ENCODE data around the gene PRMT6. TPM values are rescaled to one million over a fixed set of nuclear protein-coding genes. Genes with fewer than 3 reads are reported as not detected.

PRMT6 gene
- total and polyA plus RNA-seq, 2 of the 4 experiments (the other 2 are of a cell fraction) = 12.5 to 15.4 TPM

DNA sequence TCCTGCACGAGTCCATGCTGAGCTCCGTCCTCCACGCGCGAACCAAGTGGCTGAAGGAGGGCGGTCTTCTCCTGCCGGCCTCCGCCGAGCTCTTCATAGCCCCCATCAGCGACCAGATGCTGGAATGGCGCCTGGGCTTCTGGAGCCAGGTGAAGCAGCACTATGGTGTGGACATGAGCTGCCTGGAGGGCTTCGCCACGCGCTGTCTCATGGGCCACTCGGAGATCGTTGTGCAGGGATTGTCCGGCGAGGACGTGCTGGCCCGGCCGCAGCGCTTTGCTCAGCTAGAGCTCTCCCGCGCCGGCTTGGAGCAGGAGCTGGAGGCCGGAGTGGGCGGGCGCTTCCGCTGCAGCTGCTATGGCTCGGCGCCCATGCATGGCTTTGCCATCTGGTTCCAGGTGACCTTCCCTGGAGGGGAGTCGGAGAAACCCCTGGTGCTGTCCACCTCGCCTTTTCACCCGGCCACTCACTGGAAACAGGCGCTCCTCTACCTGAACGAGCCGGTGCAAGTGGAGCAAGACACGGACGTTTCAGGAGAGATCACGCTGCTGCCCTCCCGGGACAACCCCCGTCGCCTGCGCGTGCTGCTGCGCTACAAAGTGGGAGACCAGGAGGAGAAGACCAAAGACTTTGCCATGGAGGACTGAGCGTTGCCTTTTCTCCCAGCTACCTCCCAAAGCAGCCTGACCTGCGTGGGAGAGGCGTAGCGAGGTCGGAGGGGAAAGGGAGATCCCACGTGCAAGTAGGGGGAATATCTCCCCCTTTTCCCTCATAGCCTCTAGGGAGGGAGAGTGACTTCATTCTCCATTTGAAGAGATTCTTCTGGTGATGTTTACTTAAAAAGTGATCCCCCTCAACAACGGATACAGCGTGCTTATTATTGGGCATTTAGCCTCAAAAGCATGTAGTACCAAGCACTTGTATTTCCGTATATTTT is 991 bp downstream of the PRMT6 start:
- Histone ChIP-seq H2AFZ (replicated peaks; ENCODE audit: low read length, poor library complexity) (peak overlapping the region; percentile 91), H3K56ac (ENCODE audit: extremely low read depth, insufficient read depth, low read length) (no peak overlapping the region), H3K27ac (ENCODE audit: insufficient read depth, low read length) (peak overlapping the region; percentile 76), H2BK20ac (ENCODE audit: low read depth, low read length) (no peak overlapping the region), H4K91ac (ENCODE audit: insufficient read depth, low read depth, low read length) (no peak overlapping the region), H3K9ac (ENCODE audit: low read depth, low read length) (peak overlapping the region; percentile 80), H2BK15ac (ENCODE audit: low read depth, low read length) (no peak overlapping the region), H2BK5ac (ENCODE audit: low read depth, low read length, poor library complexity, severe bottlenecking) (peak overlapping the region; percentile 18), H3K18ac (ENCODE audit: low read depth, low read length) (no peak overlapping the region), H3K9me1 (ENCODE audit: insufficient read depth, low read length) (no peaks in the 10 kb centered on the region), H3K27me3 (ENCODE audit: control insufficient read depth, insufficient read depth, low read length) (no peaks in the 10 kb centered on the region), H2AK9ac (replicated peaks; ENCODE audit: low read depth, low read length, poor library complexity) (peak overlapping the region; percentile 87), H4K8ac (ENCODE audit: low read depth in 2 of 2, low read length in 2 of 2) (peak overlapping the region; percentile 91 to 92; a peak in 3 of 4 replicates), H2BK120ac (ENCODE audit: low read depth, low read length) (no peak overlapping the region), H3K4me2 (ENCODE audit: low read depth, low read length) (peak overlapping the region; percentile 90), H4K20me1 (ENCODE audit: insufficient read depth, low read length) (no peaks in the 10 kb centered on the region), H3K9me3 (ENCODE audit: control insufficient read depth, insufficient read depth, low read length) (no peaks in the 10 kb centered on the region), H3K4me3 (ENCODE audit: insufficient read depth, low read depth, low read length) (peak overlapping the region; percentile 81), H3K36me3 (ENCODE audit: control insufficient read depth, insufficient read depth, low read length) (peaks cover 2% of the 10 kb centered on the region; the same call in 1 of the 2 replicates), H4K5ac (ENCODE audit: low read depth, low read length) (no peak overlapping the region; the same call in 1 of the 2 replicates), H2AK5ac (ENCODE audit: low read depth, low read length) (no peak overlapping the region), H3K4ac (ENCODE audit: low read depth, low read length) (peak overlapping the region; percentile 76), H3K14ac (replicated peaks; ENCODE audit: low read depth, low read length) (peak overlapping the region; percentile 52; the same call in 1 of the 2 replicates), H3K4me1 (ENCODE audit: control insufficient read depth, insufficient read depth, low read length) (peaks cover 2% of the 10 kb centered on the region), H3K23ac (ENCODE audit: low read depth, low read length) (peak overlapping the region; percentile 54), H3K79me1 (ENCODE audit: low read depth in 1 of 2, low read length in 2 of 2) (peaks cover 4 to 18% of the 10 kb centered on the region in 2 experiments; a peak in 2 of 4 replicates)
- intact Hi-C loops (cut with micrococcal nuclease) = loop anchor here (2.0 kb wide), 1 partner anchor 83 kb away; the partner anchor contains the start of gene NTNG1
- WGBS, 2 experiments (ENCODE audit: extremely low coverage in 2 of 2, insufficient read length in 1 of 2) = 1% methylated on average over 19 of the region's 55 CpGs; no CpG with 5 or more reads in 1 of the 2 experiments
- ChIA-PET CTCF (interaction anchor here (1.3 kb wide), 1 partner anchor 15 kb away, joined by 6 read pairs; no protein-coding TSS in a partner anchor), POLR2A (ENCODE audit: unreplicated experiment) (no interaction called here)
- dilution Hi-C loops (cut with HindIII; ENCODE audit: low sequenced_read_pairs, unreplicated experiment) = no loop called here
- DNase-seq (peak; percentile 55), ATAC-seq (ENCODE audit: low read depth) (peak; percentile 71)
- no peak for TF ChIP-seq RCOR1 (IDR thresholded peaks at IDR 0.05; ENCODE audit: insufficient replicate concordance, low read length)
- TF ChIP-seq CEBPB (IDR thresholded peaks at IDR 0.05; ENCODE audit: low read depth, low read length) = no peak
- TF ChIP-seq MAZ (IDR thresholded peaks at IDR 0.05; ENCODE audit: borderline replicate concordance, low read depth, low read length) = no peak
- TF ChIP-seq MAFK (IDR thresholded peaks at IDR 0.05; ENCODE audit: low read depth, low read length) = no peak
- TF ChIP-seq POLR2A (IDR thresholded peaks at IDR 0.05; ENCODE audit: low read depth, low read length) = no peak
- TF ChIP-seq MXI1 (IDR thresholded peaks at IDR 0.05; ENCODE audit: borderline replicate concordance, low read depth, low read length) = no peak
- TF ChIP-seq, protein P1, sequence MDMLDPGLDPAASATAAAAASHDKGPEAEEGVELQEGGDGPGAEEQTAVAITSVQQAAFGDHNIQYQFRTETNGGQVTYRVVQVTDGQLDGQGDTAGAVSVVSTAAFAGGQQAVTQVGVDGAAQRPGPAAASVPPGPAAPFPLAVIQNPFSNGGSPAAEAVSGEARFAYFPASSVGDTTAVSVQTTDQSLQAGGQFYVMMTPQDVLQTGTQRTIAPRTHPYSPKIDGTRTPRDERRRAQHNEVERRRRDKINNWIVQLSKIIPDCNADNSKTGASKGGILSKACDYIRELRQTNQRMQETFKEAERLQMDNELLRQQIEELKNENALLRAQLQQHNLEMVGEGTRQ (IDR thresholded peaks at IDR 0.05; ENCODE audit: low read depth, low read length) = no peak
- no peak for TF ChIP-seq CHD1 (IDR thresholded peaks at IDR 0.05; ENCODE audit: low read depth, low read length)
- no peak for TF ChIP-seq SMC3 (IDR thresholded peaks at IDR 0.05; ENCODE audit: low read depth, low read length)
- no peak for TF ChIP-seq BHLHE40 (IDR thresholded peaks at IDR 0.05; ENCODE audit: low read depth, low read length)
- TF ChIP-seq, protein P2, sequence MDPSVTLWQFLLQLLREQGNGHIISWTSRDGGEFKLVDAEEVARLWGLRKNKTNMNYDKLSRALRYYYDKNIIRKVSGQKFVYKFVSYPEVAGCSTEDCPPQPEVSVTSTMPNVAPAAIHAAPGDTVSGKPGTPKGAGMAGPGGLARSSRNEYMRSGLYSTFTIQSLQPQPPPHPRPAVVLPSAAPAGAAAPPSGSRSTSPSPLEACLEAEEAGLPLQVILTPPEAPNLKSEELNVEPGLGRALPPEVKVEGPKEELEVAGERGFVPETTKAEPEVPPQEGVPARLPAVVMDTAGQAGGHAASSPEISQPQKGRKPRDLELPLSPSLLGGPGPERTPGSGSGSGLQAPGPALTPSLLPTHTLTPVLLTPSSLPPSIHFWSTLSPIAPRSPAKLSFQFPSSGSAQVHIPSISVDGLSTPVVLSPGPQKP (IDR thresholded peaks at IDR 0.05; ENCODE audit: borderline replicate concordance, low read depth, low read length) = no peak
- in situ Hi-C loops (cut with MboI; ENCODE audit: low sequenced_read_pairs) = no loop called here
- BruUV-seq (replicated peaks) = no TSS peak
